ENCODE results near the gene RDX.

GRCh38 chr11:110242188-110242587 is 54.2 kb downstream of the RDX start:
- no peak for TF ChIP-seq CTCF (IDR thresholded peaks at IDR 0.05)
- TF ChIP-seq ZFX (IDR thresholded peaks at IDR 0.05; ENCODE audit: borderline replicate concordance): no peak
